ENCODE results near the gene UBE2B.
"Not testable (repeated sequence)": the region's sequence is repeated elsewhere in the genome, so short reads cannot be mapped to it uniquely, and the experiment has no call there.

UBE2B gene

GRCh38 chr5:134365604-134366003 lies 5.8 kb upstream of the UBE2B start:
- H3K4me3 ChIP-seq (ENCODE audit: low read depth, low read length), result no peak overlapping the region
- no peak for TF ChIP-seq CTCF (IDR thresholded peaks at IDR 0.05; ENCODE audit: low read depth, low read length)

- H3K4me3 ChIP-seq (ENCODE audit: low read depth, low read length), result peak overlapping the region; percentile 99
- no peak for TF ChIP-seq CTCF (IDR thresholded peaks at IDR 0.05; ENCODE audit: low read depth, low read length)
These were observed 978 bp upstream of the UBE2B start for GRCh38 chr5:134370311-134370870.

- peak overlapping the region; percentile 99 for H3K4me3 ChIP-seq (ENCODE audit: low read depth, low read length)
- no peak for TF ChIP-seq CTCF (IDR thresholded peaks at IDR 0.05; ENCODE audit: low read depth, low read length)
These were observed 518 bp downstream of the UBE2B start for GRCh38 chr5:134371834-134372340.

GRCh38 chr5:134373633-134374032 lies 2.3 kb downstream of the UBE2B start:
- H3K4me3 ChIP-seq (ENCODE audit: low read depth, low read length), result not testable (repeated sequence)

- H3K4me3 ChIP-seq (ENCODE audit: low read depth, low read length), result no peak overlapping the region
- no peak for TF ChIP-seq CTCF (IDR thresholded peaks at IDR 0.05; ENCODE audit: low read depth, low read length)
These were observed 2.9 kb downstream of the UBE2B start for GRCh38 chr5:134374232-134374631.

- no peak overlapping the region for H3K4me3 ChIP-seq (ENCODE audit: low read depth, low read length)
- no peak for TF ChIP-seq CTCF (IDR thresholded peaks at IDR 0.05; ENCODE audit: low read depth, low read length)
These were observed 9.0 kb downstream of the UBE2B start for GRCh38 chr5:134380346-134380745.

- not testable (repeated sequence) for H3K4me3 ChIP-seq (ENCODE audit: low read depth, low read length)
These were observed 10.8 kb downstream of the UBE2B start for GRCh38 chr5:134382204-134382603.

- TF ChIP-seq CTCF (IDR thresholded peaks at IDR 0.05; ENCODE audit: low read depth, low read length), result no peak
- H3K4me3 ChIP-seq (ENCODE audit: low read depth, low read length), result no peak overlapping the region
These were observed 12.8 kb downstream of the UBE2B start for GRCh38 chr5:134383980-134384697.

Measured in WI38 (cell line).